ENCODE measurements around the gene ATP13A2. TPM values are rescaled to one million over a fixed set of nuclear protein-coding genes. Genes with fewer than 3 reads are reported as not detected.
A peak's percentile ranks its signal among the peaks of the same experiment; 100 is the strongest.

The ATP13A2 gene
- total and polyA plus RNA-seq, 8 donors = 23.6 to 65.0 (median 35.4) TPM

DNA sequence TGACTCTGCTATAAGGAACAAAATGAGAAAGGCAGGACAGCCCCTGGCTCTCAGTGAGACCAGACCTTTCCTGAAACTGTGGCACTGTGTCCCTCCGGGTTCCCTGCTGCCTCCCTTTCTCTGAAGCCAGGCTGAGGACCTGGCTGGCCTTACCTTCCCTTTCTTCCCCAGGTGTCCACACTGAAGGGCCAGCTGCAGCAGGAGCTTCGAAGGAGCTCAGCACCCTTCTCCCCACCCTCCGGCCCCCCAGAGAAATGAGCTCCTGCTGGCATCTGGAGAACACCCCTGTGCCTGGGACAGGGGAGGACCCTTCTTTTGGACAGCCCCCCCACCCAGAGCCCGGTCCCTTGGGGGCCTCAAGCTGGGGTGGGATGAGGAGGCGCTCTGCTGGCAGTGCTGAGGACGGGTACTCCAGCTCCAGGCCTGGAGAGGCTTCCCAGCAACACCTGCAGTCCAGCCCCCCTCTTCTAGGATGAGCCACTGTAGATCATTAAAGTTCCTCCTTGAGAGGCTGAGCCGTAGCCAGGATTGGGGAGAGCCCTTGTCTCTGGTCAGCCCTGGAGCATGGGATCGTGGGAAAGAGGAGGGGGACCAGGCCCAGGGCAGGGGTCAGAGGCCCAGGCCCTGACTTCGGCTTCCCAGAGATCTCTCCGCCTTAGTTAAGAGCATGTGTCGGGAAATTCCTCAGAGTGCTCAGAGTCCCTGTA, 39.4 kb downstream of the ATP13A2 start:
- H3K4me3 ChIP-seq = no peak overlapping the region
- ATAC-seq = no peak

GRCh38 chr1:16971341-16972188, 40.2 kb downstream of the ATP13A2 start:
- H3K27me3 ChIP-seq = no peaks in the 10 kb centered on the region
- H3K9me3 ChIP-seq = no peaks in the 10 kb centered on the region
- no peak overlapping the region for H3K4me3 ChIP-seq
- no peak overlapping the region for H3K27ac ChIP-seq
- H3K4me1 ChIP-seq = peaks cover 6 to 8% of the 10 kb centered on the region in 2 donors
- intact Hi-C loops (cut with DNase I) = no loop called here
- H3K36me3 ChIP-seq = peaks cover 0 to 25% of the 10 kb centered on the region in 2 donors
- ATAC-seq = peak; percentile 40
- DNase-seq = no peak
- TF ChIP-seq CTCF (IDR thresholded peaks at IDR 0.05) = no peak

More for the DNA sequence above, 39.4 kb downstream of the ATP13A2 start:
- Histone ChIP-seq H3K27me3 (no peaks in the 10 kb centered on the region), H3K9me3 (no peaks in the 10 kb centered on the region), H3K36me3 (peaks cover 0 to 25% of the 10 kb centered on the region in 2 donors), H3K4me1 (peaks cover 0 to 4% of the 10 kb centered on the region in 2 donors), H3K27ac (no peak overlapping the region)
- DNase-seq = no peak
- intact Hi-C loops (cut with DNase I) = no loop called here
- TF ChIP-seq CTCF (IDR thresholded peaks at IDR 0.05) = no peak

DNA sequence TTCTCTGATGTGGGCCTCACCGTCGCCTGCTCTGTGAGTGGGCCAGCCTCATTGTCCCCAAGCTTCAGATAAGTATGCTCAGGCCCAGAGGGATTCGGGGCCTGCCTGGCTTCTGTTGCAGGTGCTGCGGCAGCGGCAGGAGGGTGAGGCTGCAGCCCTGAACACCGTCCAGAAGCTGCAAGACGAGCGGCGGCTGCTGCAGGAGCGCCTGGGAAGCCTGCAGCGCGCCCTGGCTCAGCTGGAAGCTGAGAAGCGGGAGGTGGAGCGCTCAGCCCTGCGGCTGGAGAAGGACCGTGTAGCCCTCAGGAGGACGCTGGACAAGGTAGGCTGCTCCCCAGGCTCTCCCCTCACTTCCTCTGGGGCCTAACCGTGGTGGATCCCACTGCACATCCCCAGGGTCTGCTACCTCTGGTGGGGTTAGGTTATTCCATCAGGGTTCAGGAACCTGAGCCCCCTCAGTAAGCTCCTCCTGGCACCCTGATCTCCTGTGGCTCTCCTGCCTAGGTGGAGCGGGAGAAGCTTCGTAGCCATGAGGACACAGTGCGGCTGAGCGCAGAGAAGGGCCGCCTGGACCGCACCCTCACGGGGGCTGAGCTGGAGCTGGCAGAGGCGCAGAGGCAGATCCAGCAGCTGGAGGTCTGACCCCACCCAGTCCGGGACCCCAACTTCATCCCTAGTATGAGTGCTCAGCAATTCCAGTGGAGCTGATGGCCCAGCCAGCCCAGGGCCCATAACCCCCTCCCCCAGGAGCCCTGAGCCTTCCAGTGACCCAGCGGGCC, 41.4 kb downstream of the ATP13A2 start:
- TF ChIP-seq CTCF (IDR thresholded peaks at IDR 0.05) = no peak
- Histone ChIP-seq H3K27me3 (no peaks in the 10 kb centered on the region), H3K27ac (no peak overlapping the region), H3K36me3 (peaks cover 0 to 38% of the 10 kb centered on the region in 2 donors), H3K4me1 (peaks cover 6 to 8% of the 10 kb centered on the region in 2 donors), H3K9me3 (no peaks in the 10 kb centered on the region), H3K4me3 (no peak overlapping the region)
- ATAC-seq = no peak
- no peak for DNase-seq
- intact Hi-C loops (cut with DNase I) = no loop called here

DNA sequence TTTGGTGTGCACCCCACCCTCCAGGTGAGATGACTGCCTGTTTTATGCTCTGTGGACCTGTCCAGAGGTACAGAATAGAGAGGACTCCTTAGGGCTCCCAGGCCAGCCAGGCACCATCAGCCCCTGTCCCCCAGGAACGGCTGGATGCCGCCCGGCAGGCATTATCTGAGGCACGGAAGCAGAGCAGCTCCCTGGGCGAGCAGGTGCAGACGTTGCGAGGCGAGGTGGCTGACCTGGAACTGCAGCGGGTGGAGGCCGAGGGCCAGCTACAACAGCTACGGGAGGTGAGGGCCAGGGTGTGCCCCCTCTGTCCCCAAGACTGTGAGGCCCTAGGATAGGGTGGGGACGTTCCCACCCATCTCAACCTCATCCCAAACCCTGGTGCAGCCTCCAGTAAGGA, 42.1 kb downstream of the ATP13A2 start:
- Histone ChIP-seq H3K4me1 (peaks cover 6 to 8% of the 10 kb centered on the region in 2 donors), H3K9me3 (no peaks in the 10 kb centered on the region), H3K36me3 (peaks cover 0 to 40% of the 10 kb centered on the region in 2 donors), H3K27me3 (no peaks in the 10 kb centered on the region), H3K27ac (no peak overlapping the region), H3K4me3 (no peak overlapping the region)
- no peak for TF ChIP-seq CTCF (IDR thresholded peaks at IDR 0.05)
- DNase-seq (no peak), ATAC-seq (no peak)
- intact Hi-C loops (cut with DNase I) = no loop called here

Measured in left lung (tissue), 10 donors.